ENCODE results near the gene BASP1.
"Not testable (repeated sequence)": the region's sequence is repeated elsewhere in the genome, so short reads cannot be mapped to it uniquely, and the experiment has no call there.

Gene BASP1

DNA sequence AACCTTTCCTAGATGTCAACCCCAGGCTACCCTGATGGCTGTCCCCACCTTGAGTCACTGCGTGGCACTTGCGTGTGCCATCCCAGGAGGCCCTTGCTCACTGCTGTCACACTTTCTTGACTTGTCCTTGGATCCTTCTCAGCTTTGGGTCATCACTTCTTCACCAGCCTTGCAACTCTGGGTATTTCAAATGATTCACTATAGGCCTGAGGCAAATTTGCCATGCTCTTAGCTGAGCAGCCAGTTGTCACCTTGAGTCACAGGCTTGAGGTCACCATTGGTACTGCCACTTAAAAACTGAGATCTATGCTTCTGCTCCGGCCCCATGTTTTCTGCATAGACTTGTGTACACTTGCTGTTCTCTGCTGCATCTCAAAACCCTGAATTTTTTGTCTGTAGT, 84.7 kb downstream of the BASP1 start:
- DNase-seq, result no peak

DNA sequence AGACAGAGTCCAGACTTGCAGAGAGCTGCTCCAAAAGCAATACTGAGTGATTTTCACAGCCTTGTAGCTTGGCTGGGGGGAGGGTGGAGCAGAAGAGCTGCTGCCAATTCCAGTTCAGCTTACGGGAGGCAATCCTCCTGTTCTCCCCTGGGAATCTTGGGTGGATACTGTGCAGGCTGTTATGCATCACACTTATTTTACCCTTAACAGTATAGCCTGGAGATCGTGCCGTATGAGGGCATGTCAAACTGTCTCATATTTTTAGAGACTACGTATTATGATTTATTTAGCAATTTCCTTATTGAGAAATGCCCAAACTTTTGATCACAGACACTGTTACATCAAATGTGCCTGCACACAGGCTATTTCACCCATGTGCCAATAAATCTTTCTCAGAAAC, 85.2 kb downstream of the BASP1 start:
- no peak for DNase-seq

DNA sequence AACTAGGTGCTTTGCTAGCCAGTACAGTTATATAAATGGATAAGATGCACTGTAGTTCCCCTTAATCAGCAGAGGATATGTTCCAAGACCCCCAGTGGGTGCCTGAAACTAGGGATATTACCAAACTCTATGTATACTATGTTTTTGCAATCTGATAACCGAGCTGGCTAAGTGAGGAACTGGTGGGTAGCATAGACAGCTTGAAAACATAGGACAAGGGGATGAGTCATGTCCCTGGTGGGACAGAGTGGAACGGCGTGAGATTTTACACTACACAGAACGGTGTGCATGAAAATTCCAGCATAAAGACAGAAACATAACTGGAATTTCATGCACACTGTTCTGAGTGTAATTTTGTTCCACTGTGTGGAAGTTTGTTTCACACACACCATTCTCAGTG, 86.9 kb downstream of the BASP1 start:
- no peak for DNase-seq

DNA sequence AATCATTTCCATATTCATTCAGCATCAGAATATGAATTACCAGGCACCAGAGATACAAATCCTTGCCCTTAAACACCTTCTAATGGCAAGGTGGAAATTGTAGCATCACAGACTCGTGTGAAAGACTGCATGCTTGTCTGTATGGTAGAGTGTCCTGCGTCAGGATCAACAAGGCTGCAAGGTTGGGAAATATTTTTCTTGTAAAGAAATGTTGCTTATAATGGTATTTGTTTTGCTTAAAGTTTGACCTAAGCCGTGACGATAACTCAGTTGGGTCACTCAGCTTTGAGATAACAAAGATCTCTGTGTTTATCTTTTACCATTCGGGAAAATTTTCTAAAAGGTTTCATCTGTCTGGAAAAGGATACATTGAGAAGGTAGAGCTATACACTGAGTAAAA, 87.6 kb downstream of the BASP1 start:
- DNase-seq, result no peak

DNA sequence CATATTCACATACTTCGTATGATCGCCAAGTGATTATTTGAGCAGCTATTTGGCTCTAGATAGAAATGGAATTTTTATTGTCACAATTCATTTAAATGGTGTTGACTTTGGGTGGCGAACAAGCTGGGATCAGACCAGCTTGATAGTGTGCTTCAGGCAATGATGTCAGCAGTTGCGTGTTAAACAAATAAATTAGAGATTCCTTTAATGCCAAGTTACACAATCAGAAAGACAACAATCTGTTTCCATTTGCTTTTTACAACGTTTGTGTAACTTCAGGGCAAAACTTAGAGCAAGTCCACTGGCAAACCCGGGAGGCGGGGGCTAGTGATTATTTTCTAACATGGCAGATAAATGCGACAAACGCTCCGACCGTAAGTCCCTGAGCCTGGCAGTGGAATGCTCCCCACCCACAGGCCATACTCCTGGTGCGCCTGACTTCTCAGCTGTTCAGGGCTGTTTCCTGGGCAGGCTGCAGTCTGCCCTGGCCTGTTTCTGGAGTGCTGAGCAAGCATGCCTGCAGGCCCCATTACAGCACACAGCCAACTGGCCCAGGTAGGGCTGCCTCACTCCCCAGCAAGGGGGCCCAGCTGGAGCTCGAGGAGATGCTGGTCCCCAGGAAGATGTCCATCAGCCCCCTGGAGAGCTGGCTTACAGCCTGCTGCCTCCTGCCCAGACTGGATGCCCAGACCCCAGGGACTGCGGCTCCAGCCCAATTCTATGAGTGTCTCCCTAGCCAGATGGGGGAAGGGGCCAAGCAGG, 88.7 kb downstream of the BASP1 start:
- no peak for DNase-seq

DNA sequence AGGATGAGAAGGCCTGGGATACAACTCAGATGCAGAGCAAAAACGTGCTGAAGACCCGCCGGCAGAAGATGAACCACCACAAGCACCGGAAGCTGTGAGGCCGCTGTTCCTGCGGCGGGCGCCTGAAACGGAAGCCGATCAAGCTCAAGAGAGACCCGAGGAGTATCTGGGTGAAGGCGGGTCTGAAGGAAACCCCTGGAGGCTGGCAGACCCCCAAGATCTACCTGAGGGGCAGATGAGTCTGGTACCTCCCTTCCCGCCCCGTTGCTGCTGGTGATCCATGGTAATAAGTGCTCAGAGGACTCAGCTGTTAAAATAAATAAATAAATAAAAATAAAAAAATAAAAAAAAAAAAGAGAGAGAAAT, 89.3 kb downstream of the BASP1 start:
- DNase-seq, result no peak

DNA sequence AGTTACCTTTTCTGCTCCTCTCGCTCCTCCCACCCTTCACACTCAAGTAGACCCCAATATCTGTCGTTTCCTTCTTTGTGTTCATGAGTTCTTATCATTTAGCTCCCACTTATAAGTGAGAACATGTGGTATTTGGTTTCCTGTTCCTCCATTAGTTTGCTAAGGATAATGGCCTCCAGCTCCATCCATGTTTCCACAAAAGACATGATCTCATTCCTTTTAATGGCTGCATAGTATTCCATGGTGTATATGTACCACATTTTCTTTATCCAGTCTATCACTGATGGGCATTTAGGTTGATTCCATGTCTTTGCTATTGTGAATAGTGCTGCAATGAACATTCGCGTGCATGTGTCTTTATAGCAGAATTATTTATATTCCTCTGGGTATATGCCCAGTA, 90.0 kb downstream of the BASP1 start:
- not testable (repeated sequence) for DNase-seq

DNA sequence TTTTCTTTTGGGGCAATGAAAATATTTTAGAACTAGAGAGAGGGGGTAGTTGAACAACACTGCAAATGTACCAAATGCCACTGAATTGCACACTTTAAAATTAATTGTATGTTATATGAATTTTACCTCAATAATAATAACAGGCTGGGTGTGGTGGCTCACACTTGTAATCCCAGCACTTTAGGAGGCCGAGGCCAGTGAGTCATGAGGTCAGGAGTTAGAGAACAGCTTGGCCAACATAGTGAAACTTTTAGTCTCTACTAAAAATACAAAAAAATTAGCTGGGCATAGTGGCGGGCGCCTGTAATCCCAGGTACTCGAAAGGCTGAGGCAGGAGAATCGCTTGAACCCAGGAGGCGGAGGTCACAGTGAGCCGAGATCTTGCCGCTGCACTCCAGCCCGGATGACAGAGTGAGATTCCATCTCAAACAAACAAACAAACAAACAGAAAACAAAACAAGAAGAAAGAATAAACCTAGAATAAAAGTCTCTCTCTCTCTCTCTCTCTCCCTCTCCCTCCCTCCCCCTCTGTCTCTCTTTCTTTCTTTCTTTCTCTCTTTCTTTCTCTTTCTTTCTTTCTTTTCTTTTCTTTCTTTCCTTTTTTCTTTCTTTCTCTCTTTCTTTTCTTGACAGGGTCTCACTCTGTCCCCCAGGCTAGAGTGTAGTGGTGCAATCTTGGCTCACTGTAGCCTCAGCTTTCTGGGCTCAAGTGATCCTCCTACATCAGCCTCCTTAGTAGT, 91.1 kb downstream of the BASP1 start:
- no peak for DNase-seq

DNA sequence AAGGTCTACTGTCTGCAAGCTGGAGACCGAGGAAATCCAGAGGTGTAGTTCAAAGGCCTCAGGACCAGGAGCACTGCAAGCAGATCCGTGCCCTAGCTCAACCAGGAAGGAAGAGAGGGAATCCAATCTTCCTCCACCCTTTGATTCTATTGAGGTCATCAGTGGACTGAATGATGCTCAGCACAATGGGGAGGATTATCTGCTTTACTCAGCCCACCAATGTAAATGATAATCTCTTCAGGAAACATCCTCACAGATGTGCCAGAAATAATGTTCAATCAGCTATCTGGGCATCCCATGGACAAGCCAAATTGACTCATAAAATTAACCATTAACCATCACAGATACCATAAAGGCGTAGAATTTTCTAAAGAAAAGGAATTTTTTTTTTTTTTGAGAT, 92.0 kb downstream of the BASP1 start:
- no peak for DNase-seq

DNA sequence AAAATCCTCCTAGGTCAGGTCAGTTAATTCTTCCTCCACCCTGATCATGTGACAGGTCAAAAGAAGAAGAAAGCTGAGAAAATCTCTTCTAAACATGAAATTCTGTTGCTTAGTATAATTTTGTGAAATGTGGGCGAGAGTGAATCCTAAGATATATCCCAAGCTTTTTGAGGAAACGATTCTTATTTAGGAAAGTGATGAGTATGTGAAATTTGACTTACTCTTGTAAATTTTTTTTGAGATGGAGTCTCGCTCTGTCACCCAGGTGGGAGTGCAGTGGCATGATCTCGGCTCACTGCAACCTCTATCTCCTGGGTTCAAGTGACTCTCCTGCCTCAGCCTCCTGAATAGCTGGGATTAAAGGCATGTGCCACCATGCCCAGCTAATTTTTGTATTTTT, 93.1 kb downstream of the BASP1 start:
- DNase-seq, result not testable (repeated sequence)

DNA sequence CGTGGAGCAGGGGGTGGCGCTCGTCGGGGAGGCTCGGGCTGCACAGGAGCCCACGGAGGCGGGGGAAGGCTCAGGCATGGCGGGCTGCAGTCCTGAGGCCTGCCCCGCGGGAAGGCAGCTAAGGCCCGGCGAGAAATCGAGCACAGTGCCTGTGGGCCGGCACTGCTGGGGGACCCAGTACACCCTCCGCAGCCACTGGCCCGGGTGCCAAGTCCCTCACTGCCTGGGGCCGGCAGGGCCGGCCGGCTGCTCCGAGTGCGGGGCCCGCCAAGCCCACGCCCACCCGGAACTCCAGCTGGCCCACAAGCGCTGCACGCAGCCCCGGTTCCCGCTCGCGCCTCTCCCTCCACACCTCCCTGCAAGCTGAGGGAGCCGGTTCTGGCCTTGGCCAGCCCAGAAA, 94.4 kb downstream of the BASP1 start:
- DNase-seq, result not testable (repeated sequence)

DNA sequence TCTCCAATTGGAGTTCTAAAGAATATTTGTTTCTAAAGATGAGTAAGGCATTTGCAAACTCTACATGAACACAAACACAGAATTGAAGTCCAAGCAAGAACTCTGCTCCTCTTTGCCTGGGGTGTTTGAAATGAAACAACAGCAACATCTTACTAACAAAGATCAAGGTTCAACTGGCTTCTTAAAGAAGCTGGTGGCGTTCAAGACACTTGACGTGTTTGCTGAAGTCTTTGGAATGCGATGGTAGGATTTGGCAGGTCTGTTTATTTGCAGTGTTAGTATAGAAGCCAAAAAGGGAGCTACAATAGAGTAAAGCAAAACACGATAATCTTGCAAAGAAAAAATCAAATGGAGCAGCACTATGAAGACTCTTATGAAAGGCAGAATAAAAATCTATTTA, 94.9 kb downstream of the BASP1 start:
- no peak for DNase-seq

DNA sequence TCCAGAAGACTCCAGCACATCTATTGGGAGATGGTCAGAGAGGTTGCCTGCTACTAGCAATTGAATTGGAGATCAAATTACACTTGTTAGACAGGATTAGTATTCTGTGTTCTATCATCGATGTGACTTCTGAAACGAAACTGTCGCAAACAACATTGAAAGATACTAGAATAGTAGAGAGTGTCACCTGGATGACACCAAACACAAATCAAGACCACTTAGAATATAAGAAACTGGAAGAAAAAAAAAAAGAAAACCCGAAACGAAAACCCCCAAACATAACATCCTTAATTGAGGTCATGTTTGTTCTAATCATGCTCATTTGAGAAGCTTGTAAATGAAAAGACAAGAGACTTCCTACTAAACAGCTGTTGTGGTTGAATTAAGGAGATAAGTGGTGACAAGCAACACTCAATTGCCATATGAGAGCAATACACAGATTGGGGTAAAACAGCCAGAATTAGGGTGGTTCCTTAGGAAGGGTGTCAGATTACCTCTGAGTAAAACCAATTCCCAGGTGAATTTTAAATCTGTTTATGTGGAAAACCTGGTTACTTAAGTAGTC, 97.6 kb downstream of the BASP1 start:
- no peak for DNase-seq

DNA sequence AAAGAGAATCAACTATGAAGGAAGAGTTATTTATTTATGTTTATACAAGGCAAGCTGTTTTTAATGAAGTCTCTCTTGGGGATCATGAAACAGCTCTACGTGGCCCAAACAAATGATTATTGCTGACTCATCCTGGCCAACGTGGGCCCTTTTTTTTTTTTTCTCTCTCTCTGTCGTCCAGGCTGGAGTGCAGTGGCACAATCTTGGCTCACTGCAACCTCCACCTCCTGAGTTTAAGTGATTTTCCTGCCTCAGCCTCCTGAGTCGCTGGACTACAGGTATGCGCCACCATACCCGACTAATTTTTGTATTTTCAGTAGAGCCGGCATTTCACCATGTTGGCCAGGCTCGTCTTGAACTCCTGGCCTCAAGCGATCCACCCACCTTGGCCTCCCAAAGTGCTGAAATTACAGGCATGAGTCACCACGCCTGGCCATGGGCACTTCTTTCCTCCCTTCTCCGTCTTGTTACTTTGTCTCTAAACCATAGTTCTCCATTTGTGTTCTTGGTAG, 98.3 kb downstream of the BASP1 start:
- DNase-seq, result no peak

DNA sequence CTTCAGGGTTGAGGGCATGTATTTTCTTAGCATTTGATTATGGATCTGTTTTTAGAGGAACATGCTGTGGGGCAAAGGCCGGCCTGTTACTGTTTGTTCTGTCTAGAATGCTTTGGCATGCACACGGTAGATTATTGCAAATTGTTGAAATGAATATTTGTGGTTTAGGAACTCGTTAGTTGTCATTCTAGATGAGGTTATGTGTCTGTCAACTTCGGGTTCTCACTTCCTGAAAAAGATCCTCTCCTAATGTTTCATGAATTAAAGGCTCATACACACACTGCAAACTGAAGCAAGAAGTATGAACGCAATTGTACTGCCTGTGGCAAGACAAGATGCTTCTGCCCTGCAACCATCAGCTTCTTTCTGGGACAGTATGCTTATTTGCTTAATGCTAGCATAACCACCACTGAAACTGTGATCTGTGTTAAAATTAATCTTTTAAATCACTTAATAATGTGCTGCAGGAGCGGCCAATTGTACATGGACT, 99.6 kb downstream of the BASP1 start:
- DNase-seq, result no peak

DNA sequence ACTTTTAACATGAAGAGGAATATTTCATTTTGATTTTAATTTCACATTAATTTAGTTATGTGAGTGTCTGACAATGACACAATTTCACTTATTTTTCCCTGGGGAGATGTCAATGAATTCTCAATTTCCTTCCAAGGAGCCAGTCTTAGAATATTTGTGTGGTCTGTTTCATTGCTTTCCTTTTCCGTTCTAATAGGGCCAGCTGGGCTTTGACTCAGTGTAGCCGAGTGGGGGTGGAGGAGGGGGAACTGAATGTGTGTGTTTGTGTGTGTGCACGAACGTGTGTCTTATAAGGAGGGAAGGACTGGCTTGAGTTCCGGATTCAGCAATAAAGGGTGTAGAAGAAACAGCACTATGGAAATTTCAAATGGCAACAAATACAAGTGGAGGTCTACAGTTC, 100.0 kb downstream of the BASP1 start:
- DNase-seq, result no peak

DNA sequence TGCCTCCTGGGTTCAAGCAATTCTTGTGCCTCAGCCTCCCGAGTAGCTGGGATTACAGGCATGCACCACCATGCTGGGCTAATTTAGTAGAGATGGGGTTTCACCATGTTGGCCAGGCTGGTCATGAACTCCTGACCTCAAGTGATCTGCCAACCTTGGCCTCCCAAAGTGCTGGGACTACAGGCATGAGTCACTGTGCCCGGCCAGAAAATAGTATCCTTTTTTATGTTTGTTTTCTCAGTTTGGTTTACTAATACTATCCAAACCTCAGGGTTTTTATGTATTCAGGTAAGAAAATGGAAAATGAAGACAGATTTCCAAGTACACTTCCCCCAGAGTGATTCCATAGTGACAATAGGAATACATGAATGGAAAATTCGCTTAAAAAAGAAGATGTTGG, 101.7 kb downstream of the BASP1 start:
- DNase-seq, result not testable (repeated sequence)

DNA sequence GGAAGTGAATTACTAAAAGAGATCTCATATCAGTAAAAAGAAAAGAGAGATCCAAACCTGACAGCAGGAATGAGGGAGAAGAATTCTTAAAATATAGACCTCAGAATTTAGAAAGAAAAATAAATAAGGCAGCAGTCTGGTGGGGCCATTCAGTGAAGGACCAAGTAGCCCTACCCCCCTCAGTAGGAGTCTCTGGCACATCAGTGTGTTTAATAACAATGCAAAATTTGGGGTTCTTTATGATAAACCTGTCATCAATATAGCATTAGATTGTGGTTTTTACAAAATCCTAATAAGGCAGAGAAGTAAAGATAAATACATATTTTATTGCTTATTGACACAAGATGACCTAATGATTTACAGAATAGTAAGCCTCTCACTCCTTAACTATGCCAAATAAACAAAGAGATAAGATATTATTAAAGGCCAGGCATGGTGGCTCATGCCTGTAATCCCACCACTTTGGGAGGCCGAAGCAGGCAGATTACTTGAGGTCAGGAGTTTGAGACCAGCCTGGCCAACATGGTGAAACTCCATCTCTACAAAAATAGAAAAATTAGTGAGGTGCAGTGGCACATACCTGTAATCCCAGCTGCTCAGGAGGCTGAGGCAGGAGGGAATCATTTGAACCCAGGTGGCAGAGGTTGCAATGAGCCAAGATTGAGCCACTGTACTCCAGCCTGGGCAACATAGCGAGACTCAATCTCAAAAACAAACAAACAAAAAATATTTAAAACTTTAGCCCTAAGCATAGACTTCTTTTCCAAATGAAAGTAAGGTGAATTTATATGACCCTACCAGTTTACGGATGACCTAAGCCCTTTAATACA, 108.6 kb downstream of the BASP1 start:
- no peak for DNase-seq

Measured in activated CD4-positive, alpha-beta T cell treated with anti-CD3 and anti-CD28 coated beads, Interleukin-2, amount 50 U/mL, for 1 hour (primary cell).